MV-4-11 (cell line): ENCODE results near the gene TCTN1.

ENCODE experiments used
- DNase-seq: peaks from one replicate; lab custom pipeline; 2025; lab: John Stamatoyannopoulos, UW

The TCTN1 gene

DNA sequence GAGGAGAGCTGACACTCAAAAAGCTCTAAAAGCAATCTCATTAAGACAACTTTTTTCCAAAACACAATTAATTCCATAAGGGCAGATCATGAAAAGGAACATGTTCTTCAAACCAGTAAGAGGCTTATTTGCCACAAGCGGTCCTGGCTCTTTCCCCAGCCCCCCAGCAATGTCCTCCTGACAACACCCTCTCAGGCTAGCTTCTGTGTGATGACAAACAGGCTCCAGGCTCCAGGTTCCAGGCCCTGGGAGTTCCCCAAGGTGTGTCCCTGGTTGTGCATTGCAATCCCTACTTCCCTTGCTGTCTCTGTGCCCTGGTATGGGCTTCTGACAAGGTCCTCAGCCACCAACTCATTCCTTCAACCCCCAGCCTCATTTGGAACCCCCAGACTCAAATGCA, 66.1 kb downstream of the TCTN1 start:
- DNase-seq, result no peak

DNA sequence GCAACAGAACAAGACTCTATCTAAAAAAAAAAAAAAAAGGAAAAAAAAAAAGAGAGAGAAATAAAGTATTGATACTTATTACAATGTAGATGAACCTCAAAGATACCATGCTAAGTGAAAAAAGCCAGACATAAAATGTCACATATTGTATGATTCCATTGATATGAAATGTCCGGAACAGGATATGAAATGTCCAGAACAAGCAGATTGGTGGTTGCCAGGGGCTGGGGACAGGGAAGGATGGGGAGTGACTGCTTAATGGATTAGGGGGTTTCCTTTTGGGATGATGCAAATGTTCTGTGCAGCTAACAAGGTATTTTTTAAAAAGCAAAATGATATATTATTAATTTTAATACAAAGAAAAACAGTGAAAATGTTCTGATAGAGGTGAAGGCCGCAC, 70.0 kb downstream of the TCTN1 start:
- no peak for DNase-seq

DNA sequence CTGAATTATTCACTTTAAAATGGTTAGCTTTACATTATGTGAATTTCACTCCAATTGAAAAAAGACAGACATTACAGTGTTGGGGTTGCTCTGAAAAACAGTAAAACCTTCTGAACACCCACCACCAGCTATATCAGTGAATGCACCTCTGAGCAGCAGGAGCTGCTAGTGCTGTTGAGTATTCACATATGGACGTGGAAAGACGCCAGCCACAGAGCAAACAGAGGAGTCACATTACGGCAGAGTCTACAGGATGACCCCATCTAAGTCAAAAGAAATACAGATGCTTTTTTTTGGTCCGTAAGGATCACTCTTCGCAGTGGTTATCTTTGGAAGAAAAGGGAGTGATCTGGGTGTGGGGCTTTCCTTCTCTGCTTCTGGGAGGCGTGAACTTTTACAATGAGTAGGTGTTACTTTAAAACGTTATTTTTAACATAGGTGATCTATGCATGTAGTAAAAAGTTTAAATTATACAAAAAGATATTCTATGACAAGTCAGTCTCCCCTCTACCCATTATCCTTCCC, 70.4 kb downstream of the TCTN1 start:
- DNase-seq, result no peak

DNA sequence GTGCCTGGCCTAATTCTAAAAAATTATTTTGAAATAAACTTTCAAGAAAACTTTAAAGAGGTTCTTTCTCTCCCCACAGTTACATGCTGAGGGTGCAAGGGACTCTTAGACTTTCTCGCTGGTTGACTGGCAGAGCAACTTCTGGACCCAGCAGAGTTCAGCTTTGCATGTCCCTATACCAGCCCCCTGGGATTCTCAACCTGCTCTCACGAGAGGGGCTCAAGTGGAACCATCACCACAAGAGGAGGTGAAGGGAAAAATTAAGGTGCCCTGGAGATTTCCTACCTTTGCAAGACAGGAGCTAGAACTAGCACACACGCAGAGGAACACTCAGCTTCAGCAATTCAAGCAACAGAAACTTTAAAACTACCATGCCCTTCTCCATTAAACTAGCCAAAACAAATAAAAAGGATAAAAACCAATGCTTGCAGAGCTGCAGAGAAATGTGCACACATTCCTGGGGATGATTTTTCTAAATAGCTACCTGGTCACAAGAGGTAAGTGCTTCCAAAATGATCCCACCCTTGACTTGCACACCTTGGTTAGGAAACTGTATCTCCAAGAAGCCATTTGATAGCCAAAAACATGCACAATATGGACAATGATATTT, 72.5 kb downstream of the TCTN1 start:
- no peak for DNase-seq

DNA sequence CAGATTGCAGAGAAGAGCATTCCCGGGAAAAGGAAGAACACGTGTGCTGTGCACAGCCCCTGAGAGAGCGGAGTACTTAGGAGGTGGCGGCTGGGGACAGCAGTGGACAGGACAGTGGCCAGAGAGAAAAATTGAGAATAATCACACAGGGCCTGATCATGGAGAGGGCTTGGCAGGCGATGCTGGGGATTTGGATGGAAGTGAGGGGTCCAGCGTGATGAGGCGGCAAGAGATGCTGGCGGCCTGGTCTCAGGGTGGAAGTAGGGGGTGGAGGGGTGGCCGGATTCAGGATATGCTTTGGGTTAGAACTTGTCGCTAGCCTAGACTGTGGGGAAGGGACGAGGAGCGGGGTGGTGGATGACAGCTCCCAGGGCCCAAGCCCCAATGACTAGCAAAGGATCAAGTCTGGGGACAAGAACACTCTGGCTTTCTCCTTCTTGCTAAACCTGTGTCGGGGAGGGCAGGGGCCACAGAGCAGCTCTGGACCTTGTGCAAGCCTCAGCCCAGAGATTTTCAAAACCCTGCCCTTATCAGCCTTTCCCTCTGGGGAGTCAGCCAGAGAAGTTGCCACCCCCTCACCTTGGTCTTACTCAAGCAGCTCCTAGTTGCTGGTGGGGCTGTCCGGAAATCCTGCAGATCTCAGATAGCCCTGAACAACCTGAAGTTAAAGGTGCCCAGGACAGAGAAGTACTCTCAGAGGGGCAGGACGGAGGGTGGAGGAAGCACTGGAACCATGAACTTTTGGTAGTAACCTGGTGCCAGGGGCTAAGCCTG, 73.7 kb downstream of the TCTN1 start:
- no peak for DNase-seq

DNA sequence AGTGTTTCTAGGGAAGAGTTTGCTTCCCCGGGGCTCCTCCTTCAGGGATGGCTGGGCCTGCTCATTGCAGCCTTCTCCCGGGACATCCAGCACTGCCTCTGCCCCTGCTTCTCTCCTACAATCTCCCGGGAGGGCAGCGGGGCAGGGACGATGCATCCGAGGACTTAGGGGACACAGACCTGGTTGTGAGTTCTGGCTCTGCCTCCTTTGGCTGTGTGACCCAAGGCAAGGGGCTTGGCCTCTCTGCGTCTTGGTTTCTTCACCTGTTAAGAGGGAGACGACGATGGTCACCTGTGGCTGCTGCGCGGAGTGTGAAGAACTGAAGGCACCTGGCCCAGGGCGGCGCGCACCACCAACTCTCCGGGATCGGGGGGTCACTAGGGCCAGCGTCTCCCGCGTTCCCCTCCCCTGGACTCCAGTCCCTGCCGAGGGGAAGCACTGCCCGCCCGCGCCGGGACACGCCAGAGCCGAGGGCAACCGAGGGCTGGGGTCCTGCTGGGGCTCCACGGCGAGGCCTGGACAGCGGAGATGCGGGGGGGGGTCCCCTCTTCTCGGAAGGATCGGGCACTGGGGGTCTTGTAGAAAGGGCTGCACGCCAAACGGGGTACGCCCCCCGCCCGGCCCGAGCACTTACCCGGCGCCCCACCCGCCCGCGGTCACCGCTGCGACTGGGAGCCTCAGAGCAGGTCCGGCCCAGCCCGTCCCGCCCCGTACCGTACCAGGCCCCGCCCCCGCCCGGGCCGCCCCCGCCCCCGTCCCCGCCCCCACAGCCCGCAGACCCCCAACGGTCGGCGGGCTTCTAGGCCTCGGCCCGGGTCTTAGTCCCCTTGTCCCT, 74.7 kb downstream of the TCTN1 start, which contains the start of gene HVCN1:
Gene HVCN1, minus strand, starts transcription at position 670 of the 835 bp plus-strand sequence. CDS start 5,870 bp downstream, outside the sequence.
- no peak for DNase-seq

DNA sequence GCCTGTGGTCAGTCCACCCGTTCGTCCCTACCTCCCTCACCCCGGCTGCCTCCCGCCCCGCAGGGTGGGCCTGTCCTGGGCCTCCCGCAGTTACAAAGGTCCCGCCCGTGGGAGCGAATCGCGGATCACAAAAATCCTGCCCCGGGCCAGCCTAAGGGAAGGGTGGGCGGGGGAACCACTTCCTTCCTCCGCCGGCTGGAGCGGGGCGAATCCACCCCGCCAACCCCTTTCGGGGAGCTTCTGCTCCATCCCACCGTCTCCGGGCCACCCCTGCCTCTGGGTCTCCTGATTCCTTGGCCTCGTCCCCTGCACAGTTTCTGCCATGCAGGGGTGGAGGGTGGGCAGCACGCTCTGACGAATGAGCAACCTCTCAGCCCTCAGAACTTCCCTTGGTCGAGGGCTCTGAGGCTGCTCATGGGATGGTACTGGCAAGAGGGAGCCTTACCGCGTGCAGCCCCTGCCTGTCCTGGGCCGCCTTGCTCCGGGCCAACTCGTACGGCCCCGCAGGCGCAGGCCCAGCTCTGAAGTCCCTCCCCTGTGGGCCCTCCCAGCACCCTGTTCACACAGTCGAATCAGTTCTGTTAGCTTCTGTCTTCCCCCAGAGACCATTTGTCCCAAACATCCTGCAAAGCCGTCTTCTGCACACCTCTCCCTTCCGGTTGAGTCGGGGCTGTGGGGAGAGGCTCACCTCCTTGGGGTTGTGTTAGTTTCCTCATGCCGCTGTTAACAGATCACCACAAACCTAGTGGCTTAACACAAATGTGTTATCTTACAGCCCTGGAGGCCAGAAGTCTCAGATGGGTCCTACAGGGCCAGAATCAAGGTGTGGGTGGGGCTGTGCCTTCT, 75.6 kb downstream of the TCTN1 start:
- DNase-seq, result peak; percentile 50

DNA sequence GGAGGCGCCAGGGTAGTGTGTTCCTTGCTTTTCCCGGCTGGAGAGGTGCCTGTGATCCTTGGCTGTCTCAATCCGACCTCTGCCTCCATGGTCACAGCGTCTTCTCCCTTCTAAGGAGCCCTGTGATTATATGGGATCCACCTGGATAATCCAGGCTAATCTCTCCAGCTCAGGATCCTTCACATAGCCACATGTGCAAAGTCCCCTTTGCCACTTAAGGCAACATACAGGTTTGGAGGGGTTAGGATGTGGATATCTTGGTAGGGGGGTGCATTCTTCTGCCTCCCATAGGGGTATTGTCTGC, 76.2 kb downstream of the TCTN1 start:
- DNase-seq, result no peak

DNA sequence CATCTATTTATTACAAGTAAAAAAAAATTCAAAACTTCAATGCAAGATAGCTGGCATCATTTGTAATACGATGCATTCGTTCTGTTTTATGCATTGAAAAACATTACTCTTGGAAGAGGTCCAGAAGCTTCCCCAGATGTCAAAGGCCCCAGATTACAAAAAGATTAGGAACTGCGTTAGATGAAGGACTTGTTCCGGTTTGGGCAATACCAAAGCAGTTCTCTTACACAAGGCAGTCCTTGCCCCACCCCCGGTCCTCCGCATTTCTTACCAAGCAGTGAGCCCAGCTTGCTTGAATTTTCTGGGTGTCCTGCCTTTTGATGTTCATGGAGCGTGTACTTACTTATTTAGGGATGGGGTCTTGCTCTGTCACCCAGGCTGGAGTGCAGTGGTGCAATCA, 79.8 kb downstream of the TCTN1 start:
- DNase-seq, result peak; percentile 98

DNA sequence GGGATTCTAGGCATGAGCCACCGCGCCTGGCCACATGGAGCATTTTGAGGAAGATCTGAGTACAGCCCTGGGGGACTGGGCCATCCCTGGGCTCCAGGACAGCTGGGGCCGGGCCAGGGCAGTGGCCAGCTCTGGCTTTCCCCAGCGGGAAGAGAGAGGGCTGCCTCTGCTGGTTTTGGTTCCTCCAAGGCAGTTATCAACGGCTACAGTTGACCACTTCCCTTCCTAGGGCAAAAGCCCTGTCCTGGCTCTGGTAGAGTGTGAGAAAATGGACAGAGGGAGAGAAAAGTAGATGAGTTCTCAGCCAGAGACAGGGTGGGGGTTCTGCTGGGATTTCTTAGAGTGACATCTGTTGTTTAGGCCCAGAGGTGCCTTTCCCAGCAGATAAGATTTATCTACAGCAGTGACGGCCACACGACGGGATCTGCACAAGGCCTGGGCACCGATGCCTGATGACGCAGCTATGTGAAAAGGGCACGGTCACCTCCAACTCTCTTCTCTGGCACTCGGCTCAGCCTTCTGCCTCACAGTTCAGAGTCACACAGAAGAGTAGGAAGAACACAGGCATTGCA, 80.5 kb downstream of the TCTN1 start:
- peak; percentile 89 for DNase-seq

DNA sequence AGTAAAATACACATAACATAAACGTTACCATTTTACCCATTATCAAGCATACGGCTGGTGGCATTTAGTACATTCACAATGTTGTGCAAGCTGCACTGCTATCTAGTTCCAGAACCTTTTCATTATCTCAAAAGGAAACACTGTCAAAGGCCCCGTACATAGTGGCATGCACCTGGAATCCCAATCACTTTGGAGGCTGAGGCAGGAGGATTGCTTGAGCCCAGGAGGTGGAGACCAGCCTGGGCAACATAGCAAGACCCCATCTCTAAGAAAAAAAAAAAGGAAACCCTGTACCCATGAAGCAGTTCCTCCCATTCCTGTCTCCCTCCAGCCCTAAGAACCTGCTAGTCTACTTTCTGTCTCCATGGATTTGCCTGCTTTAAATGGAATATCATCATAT, 82.4 kb downstream of the TCTN1 start:
- DNase-seq, result no peak

DNA sequence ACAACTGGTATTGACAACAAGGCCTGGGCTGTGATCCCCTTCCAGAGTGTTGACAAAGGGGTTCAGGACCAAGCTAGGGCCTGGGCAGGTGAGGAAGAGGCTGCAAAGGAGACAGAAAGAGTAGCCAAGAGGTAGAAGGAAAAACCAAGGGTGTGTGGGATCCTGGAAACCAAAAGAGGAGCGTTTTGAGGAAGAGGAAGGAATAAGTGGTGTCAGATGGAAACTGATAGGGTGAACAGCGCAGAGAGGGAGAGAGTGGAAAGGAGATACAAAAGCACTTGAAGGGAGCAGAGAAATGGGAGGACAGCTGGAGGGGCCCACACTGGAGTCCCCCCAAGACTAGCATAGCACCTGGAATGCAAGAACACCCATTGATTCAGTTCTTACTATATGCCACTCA, 83.3 kb downstream of the TCTN1 start:
- DNase-seq, result peak; percentile 20

DNA sequence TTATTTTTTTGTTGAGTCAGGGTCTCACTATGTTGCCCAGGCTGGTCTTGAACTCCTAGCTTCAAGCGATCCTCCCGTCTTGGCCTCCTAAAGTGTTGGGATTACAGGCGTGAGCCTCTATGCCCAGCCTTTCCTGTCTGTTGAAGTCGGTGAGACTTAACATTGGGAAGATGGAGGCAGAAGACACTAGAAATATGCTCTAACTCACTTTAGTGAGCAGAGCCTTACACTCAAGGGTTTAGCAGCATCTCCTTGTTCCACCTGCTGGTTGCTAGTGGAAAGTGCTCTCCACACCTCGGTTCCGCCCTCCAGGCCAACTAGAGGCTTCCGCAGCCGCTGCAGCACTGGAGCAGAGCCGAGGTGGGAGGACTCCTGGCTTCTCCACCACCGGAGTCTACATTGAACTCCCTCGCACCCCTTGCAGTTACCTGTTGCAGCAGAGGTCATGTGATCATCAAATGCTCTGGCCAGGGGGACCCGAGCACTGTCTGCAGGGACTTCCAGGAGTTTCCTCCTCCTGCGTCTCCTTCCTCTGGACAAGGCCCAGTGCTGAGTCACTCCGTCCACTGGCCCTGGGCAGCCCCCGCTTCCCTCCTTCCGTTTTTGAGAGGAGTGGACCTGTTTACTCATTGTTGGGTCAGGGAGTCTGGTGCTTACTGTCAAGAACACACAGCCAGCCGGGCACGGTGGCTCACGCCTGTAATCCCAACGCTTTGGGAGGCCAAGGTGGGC, 84.4 kb downstream of the TCTN1 start:
- peak; percentile 90 for DNase-seq
